Measurements from ENCODE around the gene TPO.
A peak's percentile ranks its signal among the peaks of the same experiment; 100 is the strongest.
"Not testable (repeated sequence)": the region's sequence is repeated elsewhere in the genome, so short reads cannot be mapped to it uniquely, and the experiment has no call there.

The TPO gene

GRCh38 chr2:1488851-1489250 is 75.6 kb downstream of the TPO start:
- Mint-ChIP-seq H3K4me3 (no peak overlapping the region), H3K4me1 (no peaks in the 10 kb centered on the region), H3K36me3 (ENCODE audit: low read depth) (no peaks in the 10 kb centered on the region), H3K27ac (no peak overlapping the region), H3K9me3 (no peaks in the 10 kb centered on the region), H3K27me3 (ENCODE audit: low read depth) (peaks cover 11% of the 10 kb centered on the region)
- no peak for TF ChIP-seq CTCF (IDR thresholded peaks at IDR 0.05; ENCODE audit: unreplicated experiment in 3 of 3)

GRCh38 chr2:1489486-1489885 is 76.2 kb downstream of the TPO start:
- H3K9me3 Mint-ChIP-seq: no peaks in the 10 kb centered on the region
- H3K4me3 Mint-ChIP-seq: no peak overlapping the region
- peaks cover 8% of the 10 kb centered on the region for H3K27me3 Mint-ChIP-seq (ENCODE audit: low read depth)
- no peak overlapping the region for H3K27ac Mint-ChIP-seq
- TF ChIP-seq CTCF (IDR thresholded peaks at IDR 0.05; ENCODE audit: unreplicated experiment in 3 of 3): no peak
- no peaks in the 10 kb centered on the region for H3K36me3 Mint-ChIP-seq (ENCODE audit: low read depth)
- no peaks in the 10 kb centered on the region for H3K4me1 Mint-ChIP-seq

DNA sequence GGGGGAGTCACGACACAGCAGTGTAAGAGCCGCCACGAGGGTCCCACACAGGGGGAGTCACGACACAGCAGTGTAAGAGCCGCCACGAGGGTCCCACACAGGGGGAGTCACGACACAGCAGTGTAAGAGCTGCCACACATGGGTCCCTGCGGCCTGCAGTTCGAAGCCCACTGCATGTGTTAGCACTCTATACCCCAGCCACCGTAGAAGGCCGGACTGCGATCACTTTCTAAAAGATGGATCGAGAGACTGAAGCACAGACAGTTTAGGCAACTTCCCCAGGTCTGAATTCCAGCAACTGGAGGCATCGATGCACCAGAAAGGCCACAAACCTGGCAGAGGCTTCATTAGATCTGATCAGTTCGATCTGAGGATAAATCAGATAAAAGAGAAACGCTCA is 77.1 kb downstream of the TPO start:
- H3K4me1 Mint-ChIP-seq; H3K9me3 Mint-ChIP-seq; H3K4me3 Mint-ChIP-seq; H3K27me3 Mint-ChIP-seq (ENCODE audit: low read depth); H3K36me3 Mint-ChIP-seq (ENCODE audit: low read depth); H3K27ac Mint-ChIP-seq: not testable (repeated sequence)

DNA sequence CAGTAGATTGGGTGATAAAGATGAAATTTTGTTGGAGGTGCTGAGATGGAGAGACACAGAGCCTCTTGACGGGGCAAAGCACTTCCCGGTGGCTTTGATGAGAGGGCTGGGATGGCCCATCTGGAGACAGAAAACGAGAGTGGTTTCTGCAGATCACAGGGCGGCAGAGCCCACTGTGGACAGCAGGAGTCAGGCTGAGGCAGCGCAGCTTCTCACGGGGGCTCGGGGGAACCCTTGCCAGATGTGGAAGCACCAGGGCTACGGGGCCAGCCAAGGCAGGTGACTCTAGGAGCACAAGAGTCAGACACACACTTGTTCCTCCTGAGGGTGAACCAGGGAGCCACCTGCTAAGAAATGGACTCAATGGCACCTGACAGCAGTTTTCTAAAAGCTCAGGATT is 78.5 kb downstream of the TPO start:
- Mint-ChIP-seq H3K27ac (no peak overlapping the region), H3K9me3 (no peaks in the 10 kb centered on the region), H3K36me3 (ENCODE audit: low read depth) (no peaks in the 10 kb centered on the region), H3K4me1 (no peaks in the 10 kb centered on the region), H3K27me3 (ENCODE audit: low read depth) (peaks cover 11% of the 10 kb centered on the region), H3K4me3 (no peak overlapping the region)
- TF ChIP-seq CTCF (IDR thresholded peaks at IDR 0.05; ENCODE audit: unreplicated experiment in 3 of 3): no peak

- not testable (repeated sequence) for H3K27ac Mint-ChIP-seq; H3K36me3 Mint-ChIP-seq (ENCODE audit: low read depth); H3K9me3 Mint-ChIP-seq
Observed at GRCh38 chr2:1492231-1492630, 79.0 kb downstream of the TPO start.

DNA sequence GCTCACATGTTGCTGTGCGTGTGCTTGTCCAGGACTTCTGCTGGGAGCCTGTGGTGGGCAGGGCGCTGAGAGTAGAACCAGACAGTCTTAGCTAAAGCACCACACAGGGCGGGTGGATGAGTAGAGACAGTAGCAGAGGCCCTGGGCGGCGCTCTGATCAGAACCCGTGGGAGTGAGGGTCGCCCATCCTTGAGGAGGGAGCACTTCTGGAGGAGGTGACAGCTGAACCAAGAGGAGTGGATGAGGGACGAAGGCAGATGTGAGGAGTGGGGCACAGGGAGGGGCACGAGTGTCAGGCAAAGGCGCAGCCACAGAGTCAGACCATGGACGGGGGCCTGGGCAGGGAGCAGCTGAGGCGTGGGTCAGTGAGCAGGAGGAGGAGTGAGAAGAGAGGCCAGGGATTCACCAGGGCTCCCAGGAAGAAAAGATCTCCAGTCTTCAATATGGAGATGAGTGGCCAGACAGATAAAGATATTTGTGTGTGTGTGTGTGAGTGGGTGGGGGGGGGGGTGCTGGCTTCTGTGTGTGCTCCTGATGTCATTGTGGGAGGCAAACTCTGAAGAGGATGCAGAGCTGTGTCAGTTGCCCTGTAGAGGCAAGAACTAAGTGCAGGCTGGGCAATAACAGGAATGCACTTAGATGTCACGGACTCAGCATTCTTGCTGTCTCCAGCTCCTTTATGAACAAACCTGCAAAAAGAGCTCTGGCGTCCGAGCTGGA is 79.6 kb downstream of the TPO start:
- H3K27ac Mint-ChIP-seq: no peak overlapping the region
- H3K36me3 Mint-ChIP-seq (ENCODE audit: low read depth): no peaks in the 10 kb centered on the region
- no peaks in the 10 kb centered on the region for H3K9me3 Mint-ChIP-seq
- no peaks in the 10 kb centered on the region for H3K4me1 Mint-ChIP-seq
- peaks cover 11% of the 10 kb centered on the region for H3K27me3 Mint-ChIP-seq (ENCODE audit: low read depth)
- H3K4me3 Mint-ChIP-seq: peak overlapping the region in 1 of 3 experiments; percentile 42
- TF ChIP-seq CTCF (IDR thresholded peaks at IDR 0.05; ENCODE audit: unreplicated experiment in 3 of 3): no peak

More at GRCh38 chr2:1492231-1492630, 79.0 kb downstream of the TPO start:
- H3K27me3 Mint-ChIP-seq (ENCODE audit: low read depth): peaks cover 11% of the 10 kb centered on the region
- not testable (repeated sequence) for H3K4me3 Mint-ChIP-seq, H3K4me1 Mint-ChIP-seq

DNA sequence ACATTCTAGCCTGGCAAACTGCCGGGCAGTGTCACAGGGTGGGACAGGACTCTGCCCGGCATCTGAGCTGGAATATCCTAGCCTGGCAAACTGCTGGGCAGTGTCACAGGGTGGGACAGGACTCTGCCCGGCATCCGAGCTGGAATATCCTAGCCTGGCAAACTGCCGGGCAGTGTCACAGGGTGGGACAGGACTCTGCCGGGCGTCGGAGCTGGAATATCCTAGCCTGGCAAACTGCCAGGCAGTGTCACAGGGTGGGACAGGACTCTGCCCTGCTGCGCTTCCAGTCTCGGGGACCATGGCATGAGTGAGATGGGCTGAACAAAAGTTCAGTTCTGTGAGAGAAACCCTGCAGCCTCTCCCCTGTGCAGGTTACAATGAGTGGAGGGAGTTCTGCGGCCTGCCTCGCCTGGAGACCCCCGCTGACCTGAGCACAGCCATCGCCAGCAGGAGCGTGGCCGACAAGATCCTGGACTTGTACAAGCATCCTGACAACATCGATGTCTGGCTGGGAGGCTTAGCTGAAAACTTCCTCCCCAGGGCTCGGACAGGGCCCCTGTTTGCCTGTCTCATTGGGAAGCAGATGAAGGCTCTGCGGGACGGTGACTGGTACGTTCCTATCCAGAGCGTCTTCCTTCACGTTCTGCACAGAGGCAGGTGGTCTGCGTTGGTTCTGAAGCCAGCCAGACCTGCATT is 80.3 kb downstream of the TPO start:
- no peak for TF ChIP-seq CTCF (IDR thresholded peaks at IDR 0.05; ENCODE audit: unreplicated experiment in 3 of 3)
- H3K4me1 Mint-ChIP-seq: no peaks in the 10 kb centered on the region
- no peak overlapping the region for H3K4me3 Mint-ChIP-seq
- H3K9me3 Mint-ChIP-seq: no peaks in the 10 kb centered on the region
- no peak overlapping the region for H3K27ac Mint-ChIP-seq
- no peaks in the 10 kb centered on the region for H3K36me3 Mint-ChIP-seq (ENCODE audit: low read depth)
- H3K27me3 Mint-ChIP-seq (ENCODE audit: low read depth): peaks cover 11% of the 10 kb centered on the region
